Peyer's patch (tissue), 4 donors: ENCODE results near the gene DESI2.

Source experiments
- CTCF ChIP-seq, 6 experiments: fragments of 450-650 bp in 4 of 6; fragments of 200-600 bp in 2 of 6; sonication (generic) in 1 of 6; IDR thresholded peaks; one replicate each; pipeline ENCODE4 v1.5.1; 2017 to 2019; ENCODE audit warnings: antibody characterized with exemption in 6 of 6, mild to moderate bottlenecking in 3 of 6, moderate library complexity in 1 of 6
- POLR2A ChIP-seq, 2 donors: fragments of 450-650 bp; IDR thresholded peaks; one replicate each; pipeline ENCODE4 v1.5.1; 2017; ENCODE audit warnings: antibody characterized with exemption in 2 of 2, mild to moderate bottlenecking in 2 of 2, moderate library complexity in 2 of 2

GRCh38 chr1:244699741-244700140 is 46.8 kb downstream of the DESI2 start:
- no peak for TF ChIP-seq CTCF (IDR thresholded peaks at IDR 0.05)
- no peak for TF ChIP-seq POLR2A (IDR thresholded peaks at IDR 0.05)
